Mesothelial cell of epicardium (in vitro differentiated cells): Measurements from ENCODE around the gene PARP12. TPM values are rescaled to one million over a fixed set of nuclear protein-coding genes. Genes with fewer than 3 reads are reported as not detected.

Source experiments
- DNase-seq, 2 experiments: peaks; one replicate each; pipeline ENCODE4 v3.0.0; 2021; ENCODE audit warnings: low spot score in 2 of 2; ENCODE audit not compliant: unreplicated experiment in 2 of 2
- H3K27ac Mint-ChIP-seq: 2 replicates; pipeline ENCODE4 v1.8.0; 2021; ENCODE audit warnings: mixed read lengths
- H3K27me3 Mint-ChIP-seq: 2 replicates; pipeline ENCODE4 v1.8.0; 2021; ENCODE audit warnings: low read depth, mixed read lengths
- H3K36me3 Mint-ChIP-seq: 2 replicates; pipeline ENCODE4 v1.8.0; 2021; ENCODE audit warnings: mixed read lengths
- H3K4me1 Mint-ChIP-seq: 2 replicates; pipeline ENCODE4 v1.8.0; 2021; ENCODE audit warnings: mixed read lengths
- H3K4me3 Mint-ChIP-seq: 2 replicates; pipeline ENCODE4 v1.8.0; 2021; ENCODE audit warnings: mild to moderate bottlenecking, moderate library complexity, mixed read lengths
- H3K9me3 Mint-ChIP-seq: 2 replicates; pipeline ENCODE4 v1.8.0; 2021; ENCODE audit warnings: mixed read lengths
- total RNA-seq: library from RNA; stranded (reverse); gene quantifications from 3 replicates; pipeline ENCODE4 v1.2.1, GENCODE V29; 2021
- TF ChIP-seq, protein P1 (sequence below): fragments of 200-600 bp; sonication (generic); IDR thresholded peaks from one replicate; pipeline ENCODE4 v1.5.0; 2021; ENCODE audit warnings: antibody characterized with exemption; ENCODE audit not compliant: unreplicated experiment

PARP12 gene
- total RNA-seq, 1 donor from 2014 or later, result 27.1 TPM

DNA sequence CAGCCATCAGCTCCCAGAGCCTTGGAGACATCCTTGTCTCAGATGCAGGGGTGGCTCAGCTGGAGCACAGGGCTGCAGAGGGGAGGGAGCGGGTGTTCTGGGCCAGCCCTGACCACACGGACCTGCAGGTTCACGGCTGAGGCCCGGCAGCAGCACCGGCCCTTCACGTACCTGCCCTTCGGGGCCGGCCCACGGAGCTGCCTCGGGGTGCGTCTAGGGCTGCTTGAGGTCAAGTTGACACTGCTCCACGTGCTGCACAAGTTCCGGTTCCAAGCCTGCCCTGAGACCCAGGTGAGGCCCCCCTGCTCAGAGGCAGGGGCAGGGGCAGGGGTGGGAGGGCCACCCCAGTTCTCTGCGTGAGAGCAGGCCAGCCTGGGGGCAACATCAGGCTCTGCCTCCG is 45.2 kb downstream of the PARP12 start:
- Mint-ChIP-seq H3K4me3 (no peak overlapping the region), H3K4me1 (no peaks in the 10 kb centered on the region), H3K27me3 (peaks cover 21% of the 10 kb centered on the region), H3K36me3 (no peaks in the 10 kb centered on the region), H3K9me3 (no peaks in the 10 kb centered on the region), H3K27ac (no peak overlapping the region)
- DNase-seq, result no peak
- TF ChIP-seq, protein P1, sequence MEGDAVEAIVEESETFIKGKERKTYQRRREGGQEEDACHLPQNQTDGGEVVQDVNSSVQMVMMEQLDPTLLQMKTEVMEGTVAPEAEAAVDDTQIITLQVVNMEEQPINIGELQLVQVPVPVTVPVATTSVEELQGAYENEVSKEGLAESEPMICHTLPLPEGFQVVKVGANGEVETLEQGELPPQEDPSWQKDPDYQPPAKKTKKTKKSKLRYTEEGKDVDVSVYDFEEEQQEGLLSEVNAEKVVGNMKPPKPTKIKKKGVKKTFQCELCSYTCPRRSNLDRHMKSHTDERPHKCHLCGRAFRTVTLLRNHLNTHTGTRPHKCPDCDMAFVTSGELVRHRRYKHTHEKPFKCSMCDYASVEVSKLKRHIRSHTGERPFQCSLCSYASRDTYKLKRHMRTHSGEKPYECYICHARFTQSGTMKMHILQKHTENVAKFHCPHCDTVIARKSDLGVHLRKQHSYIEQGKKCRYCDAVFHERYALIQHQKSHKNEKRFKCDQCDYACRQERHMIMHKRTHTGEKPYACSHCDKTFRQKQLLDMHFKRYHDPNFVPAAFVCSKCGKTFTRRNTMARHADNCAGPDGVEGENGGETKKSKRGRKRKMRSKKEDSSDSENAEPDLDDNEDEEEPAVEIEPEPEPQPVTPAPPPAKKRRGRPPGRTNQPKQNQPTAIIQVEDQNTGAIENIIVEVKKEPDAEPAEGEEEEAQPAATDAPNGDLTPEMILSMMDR, result no peak

DNA sequence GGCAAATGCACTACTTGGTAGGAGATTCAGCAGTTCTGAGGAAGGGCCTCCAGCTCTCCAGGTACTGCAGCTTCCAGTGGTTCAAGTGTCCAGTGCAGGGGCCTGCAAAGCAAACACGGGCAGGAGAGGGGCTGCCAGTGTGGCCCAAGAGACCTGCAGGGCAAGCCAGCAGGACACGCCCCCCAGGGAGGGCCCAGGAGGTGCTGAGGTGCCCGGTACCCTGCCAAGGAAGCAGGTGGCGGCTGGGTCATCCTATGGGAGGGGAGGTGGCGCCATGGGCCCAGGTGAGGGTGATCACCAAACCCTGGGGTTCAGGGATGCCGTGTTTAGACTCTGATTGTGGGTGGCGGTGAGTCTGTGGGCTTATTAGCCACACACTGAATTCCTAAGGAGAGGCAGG is 45.7 kb downstream of the PARP12 start:
- Mint-ChIP-seq H3K9me3 (no peaks in the 10 kb centered on the region), H3K4me1 (no peaks in the 10 kb centered on the region), H3K27ac (no peak overlapping the region), H3K4me3 (no peak overlapping the region), H3K36me3 (no peaks in the 10 kb centered on the region), H3K27me3 (peaks cover 23% of the 10 kb centered on the region)
- TF ChIP-seq, protein P1, result no peak
- no peak for DNase-seq

DNA sequence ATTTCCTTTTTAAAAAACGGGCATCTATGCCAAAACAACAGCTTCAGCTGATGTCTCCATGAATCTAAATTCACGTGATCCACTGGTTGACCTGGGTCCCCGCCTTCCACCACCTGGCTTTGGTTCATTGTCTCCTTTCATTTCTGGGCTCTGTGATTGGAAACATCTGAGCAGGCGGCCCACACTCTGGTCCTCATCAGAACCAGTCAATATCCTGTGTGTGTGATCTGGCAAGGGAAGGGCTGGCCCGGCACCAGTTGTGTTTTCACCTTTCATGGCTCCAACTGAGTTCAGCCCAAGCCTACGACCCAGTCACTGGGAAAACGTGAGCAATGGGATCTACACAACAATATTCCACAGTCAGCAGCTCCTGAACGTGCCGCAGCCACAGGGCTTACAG is 46.2 kb downstream of the PARP12 start:
- H3K27me3 Mint-ChIP-seq, result peaks cover 26% of the 10 kb centered on the region
- no peaks in the 10 kb centered on the region for H3K36me3 Mint-ChIP-seq
- TF ChIP-seq, protein P1, result no peak
- no peaks in the 10 kb centered on the region for H3K9me3 Mint-ChIP-seq
- no peaks in the 10 kb centered on the region for H3K4me1 Mint-ChIP-seq
- no peak overlapping the region for H3K27ac Mint-ChIP-seq
- no peak for DNase-seq
- H3K4me3 Mint-ChIP-seq, result no peak overlapping the region

DNA sequence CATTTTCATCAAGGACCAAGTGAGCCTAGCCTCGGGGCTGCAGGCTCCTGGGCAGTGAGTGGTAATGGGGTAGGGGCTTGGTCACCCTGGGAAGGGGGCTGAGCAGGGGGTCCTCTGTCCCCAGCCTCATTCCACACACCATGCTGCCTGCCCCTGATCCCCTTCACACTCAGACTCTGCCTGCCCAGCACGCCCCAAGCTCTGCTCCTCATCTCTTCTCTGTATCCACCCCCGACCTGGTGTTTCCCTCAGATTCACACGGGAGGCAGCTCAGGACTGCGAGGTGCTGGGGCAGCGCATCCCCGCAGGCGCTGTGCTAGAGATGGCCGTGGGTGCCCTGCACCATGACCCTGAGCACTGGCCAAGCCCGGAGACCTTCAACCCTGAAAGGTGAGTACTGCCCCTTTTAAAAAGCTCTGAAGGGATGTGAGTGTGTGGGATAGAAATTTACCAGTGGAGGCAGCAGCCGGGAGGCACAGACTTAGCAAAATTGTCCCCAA is 47.2 kb downstream of the PARP12 start:
- peaks cover 31% of the 10 kb centered on the region for H3K27me3 Mint-ChIP-seq
- DNase-seq, result no peak
- TF ChIP-seq, protein P1, result no peak
- H3K9me3 Mint-ChIP-seq, result no peaks in the 10 kb centered on the region
- no peaks in the 10 kb centered on the region for H3K4me1 Mint-ChIP-seq
- H3K27ac Mint-ChIP-seq, result no peak overlapping the region
- no peaks in the 10 kb centered on the region for H3K36me3 Mint-ChIP-seq
- no peak overlapping the region for H3K4me3 Mint-ChIP-seq

DNA sequence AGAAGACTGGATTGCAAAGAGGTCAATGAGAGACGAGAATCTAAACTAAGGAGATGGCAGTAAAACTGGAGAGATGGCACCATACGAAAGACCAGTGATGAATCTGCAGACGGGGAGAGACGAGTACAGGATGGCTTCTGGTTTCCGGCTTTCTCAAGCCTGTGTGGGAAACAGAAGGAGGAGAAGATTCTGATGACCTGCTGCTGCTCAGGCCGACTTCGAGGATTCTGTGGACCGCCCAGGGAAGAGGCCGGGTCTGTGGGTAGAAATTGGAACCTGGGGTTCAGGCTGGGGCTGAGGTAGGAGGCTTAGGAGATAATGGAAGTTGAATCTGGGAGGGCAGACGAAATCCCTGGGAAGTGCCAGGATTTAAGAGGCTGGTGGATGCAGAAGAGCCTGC is 48.6 kb downstream of the PARP12 start:
- Mint-ChIP-seq H3K27me3 (peaks cover 31% of the 10 kb centered on the region), H3K36me3 (no peaks in the 10 kb centered on the region), H3K4me3 (no peak overlapping the region), H3K9me3 (no peaks in the 10 kb centered on the region), H3K4me1 (no peaks in the 10 kb centered on the region), H3K27ac (no peak overlapping the region)
- DNase-seq, result no peak
- TF ChIP-seq, protein P1, result no peak

DNA sequence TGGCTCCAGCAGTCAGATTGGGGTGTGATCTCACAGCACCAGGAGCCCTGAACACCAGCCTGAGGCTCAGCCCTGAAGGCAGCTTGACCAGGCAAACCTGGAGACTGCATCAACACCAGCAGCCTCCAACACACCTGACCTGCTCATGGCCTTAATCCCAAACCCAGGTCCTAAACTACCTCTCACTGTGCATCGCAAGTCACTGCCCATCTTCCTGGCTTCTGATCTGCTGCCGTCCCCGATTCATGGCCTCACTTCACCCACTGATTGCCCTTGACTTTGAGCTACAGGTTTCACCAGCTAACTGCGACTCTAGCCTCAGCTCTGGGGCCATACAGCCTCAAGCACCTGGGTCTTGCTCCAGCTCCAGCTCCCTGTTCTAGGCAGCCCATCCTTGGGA is 49.1 kb downstream of the PARP12 start:
- Mint-ChIP-seq H3K4me1 (no peaks in the 10 kb centered on the region), H3K36me3 (no peaks in the 10 kb centered on the region), H3K27me3 (peaks cover 31% of the 10 kb centered on the region), H3K4me3 (no peak overlapping the region), H3K27ac (no peak overlapping the region), H3K9me3 (no peaks in the 10 kb centered on the region)
- TF ChIP-seq, protein P1, result no peak
- DNase-seq, result no peak
